ENCODE measurements around the gene CGB7.
"Not testable (repeated sequence)": the region's sequence is repeated elsewhere in the genome, so short reads cannot be mapped to it uniquely, and the experiment has no call there.

The CGB7 gene

GRCh38 chr19:49061445-49061844 lies 3.9 kb upstream of the CGB7 start:
- Mint-ChIP-seq H3K36me3 (ENCODE audit: low read depth) (no peaks in the 10 kb centered on the region), H3K9me3 (no peaks in the 10 kb centered on the region), H3K27ac (no peak overlapping the region), H3K4me3 (no peak overlapping the region), H3K27me3 (peaks cover 56% of the 10 kb centered on the region), H3K4me1 (ENCODE audit: low read depth) (peaks cover 16% of the 10 kb centered on the region)

- no peaks in the 10 kb centered on the region for H3K36me3 Mint-ChIP-seq (ENCODE audit: low read depth)
- no peaks in the 10 kb centered on the region for H3K9me3 Mint-ChIP-seq
- peaks cover 20% of the 10 kb centered on the region for H3K4me1 Mint-ChIP-seq (ENCODE audit: low read depth)
- no peak overlapping the region for H3K4me3 Mint-ChIP-seq
- peaks cover 52% of the 10 kb centered on the region for H3K27me3 Mint-ChIP-seq
- H3K27ac Mint-ChIP-seq = no peak overlapping the region
Measured at GRCh38 chr19:49061000-49061399, 3.5 kb upstream of the CGB7 start.

- H3K27ac Mint-ChIP-seq = no peak overlapping the region
- H3K9me3 Mint-ChIP-seq = no peaks in the 10 kb centered on the region
- no peak overlapping the region for H3K4me3 Mint-ChIP-seq
- H3K36me3 Mint-ChIP-seq (ENCODE audit: low read depth) = no peaks in the 10 kb centered on the region
- H3K4me1 Mint-ChIP-seq (ENCODE audit: low read depth) = peaks cover 20% of the 10 kb centered on the region
- peaks cover 45% of the 10 kb centered on the region for H3K27me3 Mint-ChIP-seq
Measured at GRCh38 chr19:49059053-49059452, 1.5 kb upstream of the CGB7 start.

- H3K27ac Mint-ChIP-seq = no peak overlapping the region
- no peaks in the 10 kb centered on the region for H3K36me3 Mint-ChIP-seq (ENCODE audit: low read depth)
- peaks cover 49% of the 10 kb centered on the region for H3K27me3 Mint-ChIP-seq
- H3K9me3 Mint-ChIP-seq = no peaks in the 10 kb centered on the region
- H3K4me3 Mint-ChIP-seq = no peak overlapping the region
- peaks cover 20% of the 10 kb centered on the region for H3K4me1 Mint-ChIP-seq (ENCODE audit: low read depth)
Measured at GRCh38 chr19:49058562-49058961, 1.0 kb upstream of the CGB7 start.

- H3K27ac Mint-ChIP-seq; H3K36me3 Mint-ChIP-seq (ENCODE audit: low read depth); H3K9me3 Mint-ChIP-seq: not testable (repeated sequence)
- Mint-ChIP-seq H3K27me3 (peaks cover 41% of the 10 kb centered on the region), H3K4me1 (ENCODE audit: low read depth) (peaks cover 20% of the 10 kb centered on the region), H3K4me3 (peak overlapping the region; percentile 74)
Measured at GRCh38 chr19:49056902-49057596, 500 bp downstream of the CGB7 start.

- no peak overlapping the region for H3K27ac Mint-ChIP-seq
- H3K36me3 Mint-ChIP-seq (ENCODE audit: low read depth) = no peaks in the 10 kb centered on the region
- H3K4me3 Mint-ChIP-seq = peak overlapping the region; percentile 74
- H3K9me3 Mint-ChIP-seq = no peaks in the 10 kb centered on the region
- H3K4me1 Mint-ChIP-seq (ENCODE audit: low read depth) = peaks cover 20% of the 10 kb centered on the region
- peaks cover 41% of the 10 kb centered on the region for H3K27me3 Mint-ChIP-seq
Measured at GRCh38 chr19:49056101-49056901, 1.2 kb downstream of the CGB7 start.

GRCh38 chr19:49050376-49051033 lies 7.0 kb downstream of the CGB7 start:
- H3K27me3 Mint-ChIP-seq; H3K36me3 Mint-ChIP-seq (ENCODE audit: low read depth); H3K4me1 Mint-ChIP-seq (ENCODE audit: low read depth); H3K4me3 Mint-ChIP-seq; H3K9me3 Mint-ChIP-seq; H3K27ac Mint-ChIP-seq: not testable (repeated sequence)

- H3K4me3 Mint-ChIP-seq; H3K36me3 Mint-ChIP-seq (ENCODE audit: low read depth); H3K9me3 Mint-ChIP-seq; H3K27ac Mint-ChIP-seq; H3K4me1 Mint-ChIP-seq (ENCODE audit: low read depth); H3K27me3 Mint-ChIP-seq: not testable (repeated sequence)
Measured at GRCh38 chr19:49049834-49050233, 7.7 kb downstream of the CGB7 start.

- not testable (repeated sequence) for H3K27ac Mint-ChIP-seq; H3K4me3 Mint-ChIP-seq; H3K4me1 Mint-ChIP-seq (ENCODE audit: low read depth); H3K27me3 Mint-ChIP-seq; H3K9me3 Mint-ChIP-seq; H3K36me3 Mint-ChIP-seq (ENCODE audit: low read depth)
Measured at GRCh38 chr19:49049011-49049410, 8.5 kb downstream of the CGB7 start, which contains the start of gene CGB8. Gene CGB8, minus strand, starts transcription at chr19:49049111. Its CDS starts 372 bp downstream, at chr19:49048739.

- not testable (repeated sequence) for H3K36me3 Mint-ChIP-seq (ENCODE audit: low read depth); H3K4me1 Mint-ChIP-seq (ENCODE audit: low read depth); H3K27ac Mint-ChIP-seq; H3K4me3 Mint-ChIP-seq; H3K27me3 Mint-ChIP-seq; H3K9me3 Mint-ChIP-seq
Measured at GRCh38 chr19:49043548-49043947, 14.0 kb downstream of the CGB7 start, which contains the start of gene CGB5. Gene CGB5, plus strand, starts transcription at chr19:49043848. Its CDS starts 362 bp downstream, at chr19:49044210.

- H3K27ac Mint-ChIP-seq; H3K36me3 Mint-ChIP-seq (ENCODE audit: low read depth); H3K9me3 Mint-ChIP-seq; H3K4me1 Mint-ChIP-seq (ENCODE audit: low read depth); H3K27me3 Mint-ChIP-seq; H3K4me3 Mint-ChIP-seq: not testable (repeated sequence)
Measured at GRCh38 chr19:49042666-49043065, 14.9 kb downstream of the CGB7 start.

- no peaks in the 10 kb centered on the region for H3K36me3 Mint-ChIP-seq (ENCODE audit: low read depth)
- H3K9me3 Mint-ChIP-seq = no peaks in the 10 kb centered on the region
- no peaks in the 10 kb centered on the region for H3K4me1 Mint-ChIP-seq (ENCODE audit: low read depth)
- no peaks in the 10 kb centered on the region for H3K27me3 Mint-ChIP-seq
- no peak overlapping the region for H3K4me3 Mint-ChIP-seq
- no peak overlapping the region for H3K27ac Mint-ChIP-seq
Measured at GRCh38 chr19:49042177-49042576, 15.4 kb downstream of the CGB7 start.

GRCh38 chr19:49039736-49040135 lies 17.8 kb downstream of the CGB7 start:
- not testable (repeated sequence) for H3K36me3 Mint-ChIP-seq (ENCODE audit: low read depth); H3K27ac Mint-ChIP-seq; H3K4me3 Mint-ChIP-seq; H3K9me3 Mint-ChIP-seq; H3K27me3 Mint-ChIP-seq; H3K4me1 Mint-ChIP-seq (ENCODE audit: low read depth)

- H3K27ac Mint-ChIP-seq; H3K4me1 Mint-ChIP-seq (ENCODE audit: low read depth); H3K4me3 Mint-ChIP-seq; H3K36me3 Mint-ChIP-seq (ENCODE audit: low read depth); H3K27me3 Mint-ChIP-seq; H3K9me3 Mint-ChIP-seq: not testable (repeated sequence)
Measured at GRCh38 chr19:49038557-49039276, 18.8 kb downstream of the CGB7 start.

- not testable (repeated sequence) for H3K36me3 Mint-ChIP-seq (ENCODE audit: low read depth); H3K27me3 Mint-ChIP-seq; H3K9me3 Mint-ChIP-seq; H3K4me1 Mint-ChIP-seq (ENCODE audit: low read depth); H3K4me3 Mint-ChIP-seq; H3K27ac Mint-ChIP-seq
Measured at GRCh38 chr19:49038111-49038510, 19.4 kb downstream of the CGB7 start.

All from stimulated activated naive CD8-positive, alpha-beta T cell treated with anti-CD3 and anti-CD28 coated beads, Interleukin-15, Interleukin-2, amounts not matched to agents 100 ng/mL and 50 ng/mL, for 24 hours (primary cell).